Measurements from ENCODE around the gene WNT10A. TPM values are rescaled to one million over a fixed set of nuclear protein-coding genes. Genes with fewer than 3 reads are reported as not detected.

Gene WNT10A
- total RNA-seq, 1 donor from 2014 or later = not detected

DNA sequence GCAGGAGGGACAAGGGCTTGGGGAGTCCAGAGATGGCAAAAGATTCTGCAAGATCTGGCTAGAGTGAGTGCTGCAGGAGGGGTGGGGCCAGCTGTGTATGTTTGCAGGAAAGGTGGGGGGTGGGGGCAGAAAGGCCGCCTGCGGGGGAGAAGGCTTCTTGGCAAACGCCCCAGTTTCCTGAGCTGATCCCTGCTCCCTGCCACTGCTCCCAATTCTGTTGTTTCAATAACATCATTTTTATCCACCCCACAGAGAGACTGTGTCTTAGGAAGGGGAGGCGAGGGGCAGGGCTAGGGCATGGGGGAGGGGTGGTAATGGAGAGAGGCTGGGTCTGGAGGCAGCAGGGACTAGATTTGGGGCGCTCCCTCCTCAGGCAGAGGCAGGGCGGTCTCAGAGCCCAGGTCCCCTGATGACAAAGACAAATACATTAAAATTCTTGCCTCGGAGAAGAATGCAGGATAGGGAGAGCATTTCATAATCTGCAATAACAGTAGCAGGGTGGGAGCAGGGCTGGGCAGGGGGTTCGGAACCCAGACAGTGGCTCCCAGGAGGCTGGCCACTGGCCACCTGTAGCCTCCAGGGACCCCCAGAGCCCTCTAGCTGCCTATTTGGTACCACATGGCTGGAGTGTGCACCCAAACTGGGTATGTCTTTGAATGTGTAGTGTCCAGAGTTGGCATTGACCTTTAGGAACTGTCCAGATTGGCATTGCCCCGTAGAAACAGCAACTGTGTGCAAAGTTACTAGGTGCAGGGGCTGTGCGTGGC is 23.1 kb upstream of the WNT10A start:
- DNase-seq (ENCODE audit: extremely low read depth, low read depth, low spot score) = no peak

DNA sequence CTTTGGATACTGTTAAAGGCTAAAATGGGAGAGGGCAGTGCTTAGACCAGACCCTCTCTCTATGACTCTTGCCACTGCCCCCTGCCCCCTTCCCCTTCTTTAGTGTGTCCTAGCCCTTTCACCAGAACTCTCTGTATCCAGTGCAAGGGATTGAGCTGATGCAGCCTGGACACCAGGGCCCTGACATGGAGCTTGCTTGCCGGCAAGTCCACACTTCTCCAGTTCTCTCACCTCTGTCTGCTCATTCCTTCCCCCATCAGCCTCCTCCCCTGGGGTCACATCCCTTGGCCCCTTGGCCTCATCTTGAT is 22.6 kb upstream of the WNT10A start:
- no peak for DNase-seq (ENCODE audit: extremely low read depth, low read depth, low spot score)

DNA sequence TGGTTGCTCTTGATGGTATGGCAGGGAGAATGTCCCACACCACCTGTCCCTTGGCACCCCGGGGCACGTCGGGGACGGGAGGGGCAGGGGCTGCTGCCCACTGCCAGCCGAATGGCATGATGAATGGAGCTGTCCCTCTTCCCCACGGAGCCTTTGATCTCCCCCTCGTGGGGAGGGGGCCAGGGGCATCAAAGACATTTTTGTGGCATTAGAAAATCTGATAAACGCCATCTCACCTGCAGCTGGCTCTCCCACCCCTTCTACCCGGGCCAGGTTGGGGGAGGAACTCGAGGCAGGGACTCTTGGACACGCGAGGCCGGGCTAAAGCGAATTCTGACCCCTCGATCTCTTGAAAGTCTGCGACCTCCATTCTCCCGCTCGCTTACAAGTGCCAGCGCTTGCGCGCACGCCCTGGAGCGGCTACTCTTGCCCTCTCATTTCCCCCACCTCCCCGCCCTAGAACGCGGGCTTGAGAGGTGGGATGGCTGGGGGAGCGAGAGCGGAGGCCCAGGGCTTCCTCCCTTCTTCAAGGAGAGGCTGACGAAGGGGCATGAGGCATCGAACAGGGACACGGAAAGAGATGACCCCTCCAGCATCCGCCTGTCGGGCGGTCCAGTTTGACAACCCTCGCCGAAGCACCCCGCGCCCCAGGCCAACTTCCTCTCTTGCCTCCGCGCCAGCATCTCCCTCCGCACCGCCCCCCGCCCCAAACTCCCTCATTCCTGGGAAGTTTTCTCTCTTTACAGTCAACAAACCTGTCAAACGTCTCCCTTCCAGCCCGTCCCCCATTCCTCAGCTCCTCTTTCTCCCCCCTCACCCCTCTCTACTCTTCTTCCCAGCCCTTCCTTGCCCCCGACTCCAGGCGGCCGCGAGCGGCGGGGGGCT is 21.7 kb upstream of the WNT10A start:
- DNase-seq (ENCODE audit: extremely low read depth, low read depth, low spot score) = no peak

DNA sequence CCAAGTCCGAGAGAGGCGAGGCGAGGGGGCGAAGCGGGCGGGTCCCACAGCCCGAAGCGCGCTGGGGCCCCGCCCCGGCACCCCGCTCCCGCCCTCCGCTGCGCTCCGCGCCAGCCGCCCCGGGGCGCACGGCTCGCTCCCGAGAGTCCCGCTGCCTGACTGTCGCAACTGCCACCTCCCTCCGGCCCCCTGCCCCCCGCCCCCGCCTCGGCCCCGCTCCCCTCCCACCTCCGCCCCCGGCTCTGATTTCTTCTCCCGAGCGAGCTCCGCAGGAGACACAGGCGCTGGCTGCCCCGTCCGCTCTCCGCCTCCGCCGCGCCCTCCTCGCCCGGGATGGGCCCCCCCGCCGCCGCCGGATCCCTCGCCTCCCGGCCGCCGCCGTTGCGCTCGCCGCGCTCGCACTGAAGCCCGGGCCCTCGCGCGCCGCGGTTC is 21.1 kb upstream of the WNT10A start, which contains the start of gene WNT6:
Gene WNT6, plus strand, starts transcription at position 250 of the 432 bp plus-strand sequence. CDS start 233 bp downstream, outside the sequence.
- DNase-seq (ENCODE audit: extremely low read depth, low read depth, low spot score) = no peak

DNA sequence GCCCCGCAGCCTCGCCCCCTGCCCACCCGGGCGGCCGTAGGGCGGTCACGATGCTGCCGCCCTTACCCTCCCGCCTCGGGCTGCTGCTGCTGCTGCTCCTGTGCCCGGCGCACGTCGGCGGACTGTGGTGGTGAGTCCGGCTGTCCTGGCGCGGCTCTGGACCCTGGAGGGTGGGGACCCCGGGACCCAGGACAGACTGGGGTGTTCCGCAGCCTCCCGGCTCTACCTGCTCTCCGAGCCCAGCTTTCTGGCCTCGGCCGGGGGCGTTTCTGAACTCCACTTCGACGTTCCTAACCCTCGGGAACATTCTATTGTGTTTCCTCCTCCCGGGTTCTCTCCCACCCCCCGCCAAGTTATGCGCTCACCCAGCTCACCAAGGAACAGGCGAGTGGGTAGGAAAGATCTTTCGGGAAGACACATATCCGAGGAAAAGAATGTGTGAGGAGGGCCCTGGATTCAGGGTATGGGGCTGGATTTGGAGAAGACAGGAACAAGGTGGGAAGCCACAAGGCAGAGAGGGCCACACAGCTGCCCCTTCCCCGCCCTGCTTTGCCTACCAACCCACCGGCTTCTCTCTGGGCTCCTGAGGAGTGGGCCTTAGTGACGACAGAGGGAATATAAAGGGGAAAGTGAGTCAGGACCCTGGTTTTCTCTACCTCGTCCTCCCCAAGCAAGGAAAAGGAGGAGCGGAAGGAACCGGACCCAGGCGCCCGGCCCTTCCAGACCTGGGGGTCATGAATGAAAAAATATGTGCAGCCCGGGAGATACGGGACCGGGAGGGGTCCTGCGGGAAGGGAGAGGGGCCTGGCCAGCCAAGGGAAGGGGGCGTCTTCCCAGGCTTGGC is 20.4 kb upstream of the WNT10A start:
- no peak for DNase-seq (ENCODE audit: extremely low read depth, low read depth, low spot score)

DNA sequence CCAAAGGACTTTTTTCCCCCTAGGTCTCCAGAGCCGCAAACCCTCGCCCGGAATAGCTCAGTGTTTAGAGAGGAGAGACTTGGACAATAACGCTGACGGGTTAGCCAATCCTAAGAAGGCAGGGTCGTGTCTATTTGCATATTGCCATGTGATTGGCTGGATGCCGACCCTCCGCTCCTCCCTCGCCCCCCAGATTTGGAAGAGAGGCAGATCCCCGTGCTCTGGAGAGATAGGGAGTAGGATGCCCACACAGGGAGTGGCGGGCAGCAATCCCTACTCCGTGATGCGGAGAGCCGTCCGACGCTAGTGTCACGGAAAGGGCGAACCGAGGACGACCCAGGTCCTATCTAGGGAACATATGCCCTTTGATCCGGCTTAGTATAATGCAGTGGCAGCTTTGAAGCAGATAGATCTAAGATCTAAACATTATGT is 19.7 kb upstream of the WNT10A start:
- no peak for DNase-seq (ENCODE audit: extremely low read depth, low read depth, low spot score)

DNA sequence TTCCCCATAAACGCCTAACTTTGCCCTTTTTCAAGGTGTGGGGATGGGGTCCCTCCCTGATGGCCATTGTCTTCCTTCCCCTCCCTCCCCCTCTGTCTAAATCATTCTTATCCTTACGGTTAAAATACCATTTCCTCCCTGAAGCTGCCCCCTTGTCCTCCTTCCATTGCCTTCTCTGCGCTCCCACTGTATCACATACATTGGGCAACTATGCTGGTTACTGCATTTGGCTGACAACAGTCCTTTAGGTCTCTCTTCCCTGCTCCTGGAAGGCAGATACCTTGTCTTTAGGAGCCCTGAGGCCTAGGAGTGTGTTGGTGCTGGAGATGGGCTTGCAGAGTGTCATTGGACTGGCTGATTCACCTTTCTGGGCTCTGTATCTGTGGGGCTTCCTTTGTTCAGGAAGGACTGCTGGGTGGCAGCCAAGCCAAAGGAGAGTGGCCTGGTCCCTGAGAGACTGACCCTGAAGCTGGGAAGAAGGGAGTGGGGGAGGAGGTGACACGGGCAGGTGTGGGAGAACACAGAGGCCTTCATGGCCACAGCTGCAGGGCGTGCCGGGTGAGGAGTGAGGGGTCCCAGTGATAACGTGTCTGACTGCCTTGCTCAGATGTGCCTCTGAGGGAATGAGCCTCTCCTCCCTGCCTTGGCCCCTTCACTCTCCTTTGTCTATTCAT is 18.9 kb upstream of the WNT10A start:
- no peak for DNase-seq (ENCODE audit: extremely low read depth, low read depth, low spot score)

DNA sequence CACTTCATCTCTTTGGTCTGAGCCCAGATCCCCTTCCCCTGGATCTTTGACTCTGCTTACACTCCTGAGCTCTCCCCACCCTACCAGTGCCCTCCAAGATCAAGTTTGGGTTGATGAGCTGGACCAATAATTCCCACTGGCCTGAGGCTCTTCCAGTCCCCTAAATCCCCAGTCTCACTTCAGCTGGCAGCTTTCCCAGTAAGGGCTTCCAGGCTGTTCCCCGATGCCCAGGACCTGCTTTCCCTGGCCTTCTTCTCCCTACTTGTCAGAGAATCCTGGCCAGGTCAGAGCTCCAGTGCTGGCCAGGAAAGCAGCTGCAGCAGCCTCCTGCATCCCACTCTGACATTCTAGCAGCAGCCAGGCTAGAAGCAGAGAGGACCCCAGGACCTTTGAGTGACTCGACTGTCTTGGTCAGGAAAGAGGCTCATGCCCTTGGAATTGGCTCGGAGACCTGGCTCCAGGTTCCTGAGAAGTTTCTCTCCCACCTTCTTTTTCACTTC is 17.6 kb upstream of the WNT10A start:
- no peak for DNase-seq (ENCODE audit: extremely low read depth, low read depth, low spot score)

DNA sequence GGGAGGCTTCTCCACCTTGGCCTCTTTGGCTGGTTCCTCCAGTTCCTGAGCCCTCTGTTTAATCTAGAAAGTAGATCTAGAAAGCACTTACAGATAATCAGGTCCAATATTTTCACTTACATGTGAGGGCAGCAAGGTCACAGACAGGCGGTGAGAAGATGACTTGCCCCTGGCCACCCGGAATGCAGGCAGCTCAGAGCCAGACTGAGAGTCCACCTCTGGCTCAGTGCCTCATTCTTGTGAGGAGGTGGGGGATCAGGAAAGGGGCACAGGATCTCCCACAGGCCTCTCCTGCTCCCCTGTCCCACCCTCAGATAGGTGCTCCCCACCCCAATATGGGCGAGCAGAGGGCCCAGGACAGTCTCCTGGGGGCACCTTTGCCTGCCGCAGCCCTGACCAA is 15.3 kb upstream of the WNT10A start:
- DNase-seq (ENCODE audit: extremely low read depth, low read depth, low spot score) = no peak

DNA sequence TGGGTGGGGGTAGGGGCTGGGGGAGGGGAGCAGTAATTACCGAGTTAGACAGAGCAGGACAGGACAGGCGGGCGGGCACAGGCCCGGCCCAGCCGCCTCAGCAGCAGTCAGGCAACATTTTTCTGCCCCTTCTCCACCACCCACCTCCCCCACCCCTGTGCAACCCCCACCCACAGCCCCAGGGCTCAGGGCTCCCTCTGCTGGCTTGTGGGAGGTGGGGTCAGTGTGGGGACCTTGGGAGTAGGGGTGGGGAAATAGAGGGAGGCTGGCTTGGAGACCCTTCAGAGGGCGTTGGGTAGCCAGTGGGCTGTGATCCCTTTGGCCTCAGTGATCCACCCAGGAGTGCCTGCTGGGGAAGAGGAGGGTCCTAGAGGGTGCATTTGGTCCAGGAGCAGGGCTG is 14.7 kb upstream of the WNT10A start:
- no peak for DNase-seq (ENCODE audit: extremely low read depth, low read depth, low spot score)

DNA sequence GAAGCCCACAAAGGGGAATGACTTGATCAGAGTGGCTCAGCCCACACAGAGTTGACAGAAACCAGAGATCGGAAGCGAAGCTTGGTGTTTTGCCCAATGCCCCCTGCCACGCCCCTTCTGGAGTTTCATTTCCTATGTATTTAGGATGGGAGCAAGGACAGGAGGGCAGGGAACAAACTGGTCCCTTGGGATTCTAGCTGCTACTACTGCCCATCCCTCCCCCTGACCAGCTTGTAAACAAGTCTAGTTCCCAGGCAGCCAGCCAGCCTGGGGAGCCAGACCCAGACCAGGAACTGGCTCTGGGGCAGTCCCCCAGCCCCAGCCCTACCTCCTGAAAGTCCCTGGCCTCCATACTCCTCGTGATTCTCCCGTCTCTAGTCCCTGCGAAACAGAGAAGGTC is 12.8 kb upstream of the WNT10A start:
- DNase-seq (ENCODE audit: extremely low read depth, low read depth, low spot score) = no peak

DNA sequence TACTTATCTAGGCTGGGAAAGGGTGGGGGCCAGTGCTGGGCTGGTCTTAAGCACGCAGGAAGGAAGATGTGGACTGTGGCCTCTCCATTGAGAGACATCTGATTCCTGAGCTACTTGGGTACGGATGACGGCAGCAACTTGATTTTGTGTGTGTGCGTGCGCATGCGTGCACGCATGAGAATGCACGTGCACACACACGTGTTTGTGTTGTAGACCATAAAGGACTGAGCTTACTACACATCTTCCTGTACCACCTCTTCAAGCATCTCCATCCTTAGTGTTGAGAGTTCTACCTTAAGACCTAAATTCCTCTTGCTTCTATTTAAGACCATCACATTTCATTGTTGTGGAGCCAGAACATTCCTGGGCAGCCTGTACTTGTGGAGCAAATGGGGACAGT is 11.6 kb upstream of the WNT10A start:
- no peak for DNase-seq (ENCODE audit: extremely low read depth, low read depth, low spot score)

DNA sequence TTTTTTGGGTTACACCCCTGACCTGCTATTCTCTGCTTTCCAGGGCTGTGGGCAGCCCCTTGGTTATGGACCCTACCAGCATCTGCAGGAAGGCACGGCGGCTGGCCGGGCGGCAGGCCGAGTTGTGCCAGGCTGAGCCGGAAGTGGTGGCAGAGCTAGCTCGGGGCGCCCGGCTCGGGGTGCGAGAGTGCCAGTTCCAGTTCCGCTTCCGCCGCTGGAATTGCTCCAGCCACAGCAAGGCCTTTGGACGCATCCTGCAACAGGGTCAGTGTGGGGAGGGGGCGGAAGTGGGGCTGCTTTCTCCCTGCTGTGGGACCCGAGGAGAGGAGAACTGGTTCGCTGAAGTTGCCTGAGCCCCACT is 9.7 kb upstream of the WNT10A start:
- DNase-seq (ENCODE audit: extremely low read depth, low read depth, low spot score) = no peak

DNA sequence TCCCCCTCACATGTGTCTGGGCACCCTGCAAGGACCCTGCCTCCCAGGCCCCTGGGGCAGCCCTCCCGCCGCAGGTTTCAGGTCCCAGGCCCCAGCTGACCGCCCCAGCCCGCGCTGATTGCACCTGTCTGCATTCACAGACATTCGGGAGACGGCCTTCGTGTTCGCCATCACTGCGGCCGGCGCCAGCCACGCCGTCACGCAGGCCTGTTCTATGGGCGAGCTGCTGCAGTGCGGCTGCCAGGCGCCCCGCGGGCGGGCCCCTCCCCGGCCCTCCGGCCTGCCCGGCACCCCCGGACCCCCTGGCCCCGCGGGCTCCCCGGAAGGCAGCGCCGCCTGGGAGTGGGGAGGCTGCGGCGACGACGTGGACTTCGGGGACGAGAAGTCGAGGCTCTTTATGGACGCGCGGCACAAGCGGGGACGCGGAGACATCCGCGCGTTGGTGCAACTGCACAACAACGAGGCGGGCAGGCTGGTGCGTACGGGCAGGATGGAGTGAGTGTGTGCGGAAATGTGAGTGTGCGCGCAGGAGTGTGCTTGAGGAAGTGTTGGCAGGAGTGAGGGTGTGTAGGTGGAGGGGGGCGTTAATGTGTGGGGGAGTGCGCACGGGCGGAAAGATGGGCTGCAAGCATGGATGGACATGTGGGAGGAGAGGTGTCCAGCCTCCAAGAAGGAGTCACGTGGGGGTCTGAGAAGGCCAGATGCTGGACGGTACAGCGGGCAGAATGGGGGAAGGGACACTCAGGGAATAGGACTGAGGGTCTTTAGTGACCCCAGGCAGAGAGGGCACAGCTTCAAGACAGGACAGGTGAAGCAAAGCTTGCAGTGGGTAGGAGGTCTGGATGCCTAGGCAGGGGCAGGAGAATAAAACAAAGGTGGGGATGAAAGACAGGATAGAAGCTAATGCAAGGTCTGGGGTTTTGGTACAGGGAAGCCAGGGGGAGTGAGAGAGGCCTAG is 9.0 kb upstream of the WNT10A start:
- no peak for DNase-seq (ENCODE audit: extremely low read depth, low read depth, low spot score)

DNA sequence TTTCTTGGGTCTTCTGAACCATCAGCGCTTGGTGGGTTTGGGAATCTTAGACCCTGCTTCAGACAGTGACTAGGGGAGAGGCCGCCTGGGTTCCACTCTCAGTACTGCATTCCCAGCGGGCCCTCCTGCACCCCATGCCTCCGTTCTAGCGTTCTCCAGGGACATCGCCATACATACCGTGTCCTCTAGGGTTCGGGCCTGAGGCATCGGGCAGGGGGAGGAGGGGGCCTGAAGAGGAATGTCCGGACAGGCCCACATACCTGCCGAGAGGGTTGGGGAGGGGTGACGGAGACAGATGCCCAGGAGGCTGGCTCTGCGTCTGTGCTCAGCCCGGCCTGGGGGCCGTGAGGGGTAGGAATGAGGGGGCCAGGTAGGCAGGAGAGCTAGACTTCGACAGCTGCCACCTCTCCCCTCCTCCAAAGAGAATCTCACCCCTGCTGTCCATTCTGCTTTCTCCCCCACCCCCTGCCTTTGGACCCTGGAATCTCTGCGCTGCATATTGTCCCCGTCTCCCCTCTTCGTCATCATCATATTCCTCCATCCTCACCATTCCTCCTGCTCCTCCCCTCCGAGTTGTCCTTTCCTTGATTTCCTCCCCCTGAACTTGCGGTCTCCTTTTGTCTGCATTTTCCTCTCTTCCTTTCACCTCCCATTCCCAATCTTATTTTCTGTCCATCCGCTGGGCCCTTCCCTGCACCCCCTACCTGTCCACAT is 7.8 kb upstream of the WNT10A start:
- DNase-seq (ENCODE audit: extremely low read depth, low read depth, low spot score) = no peak

DNA sequence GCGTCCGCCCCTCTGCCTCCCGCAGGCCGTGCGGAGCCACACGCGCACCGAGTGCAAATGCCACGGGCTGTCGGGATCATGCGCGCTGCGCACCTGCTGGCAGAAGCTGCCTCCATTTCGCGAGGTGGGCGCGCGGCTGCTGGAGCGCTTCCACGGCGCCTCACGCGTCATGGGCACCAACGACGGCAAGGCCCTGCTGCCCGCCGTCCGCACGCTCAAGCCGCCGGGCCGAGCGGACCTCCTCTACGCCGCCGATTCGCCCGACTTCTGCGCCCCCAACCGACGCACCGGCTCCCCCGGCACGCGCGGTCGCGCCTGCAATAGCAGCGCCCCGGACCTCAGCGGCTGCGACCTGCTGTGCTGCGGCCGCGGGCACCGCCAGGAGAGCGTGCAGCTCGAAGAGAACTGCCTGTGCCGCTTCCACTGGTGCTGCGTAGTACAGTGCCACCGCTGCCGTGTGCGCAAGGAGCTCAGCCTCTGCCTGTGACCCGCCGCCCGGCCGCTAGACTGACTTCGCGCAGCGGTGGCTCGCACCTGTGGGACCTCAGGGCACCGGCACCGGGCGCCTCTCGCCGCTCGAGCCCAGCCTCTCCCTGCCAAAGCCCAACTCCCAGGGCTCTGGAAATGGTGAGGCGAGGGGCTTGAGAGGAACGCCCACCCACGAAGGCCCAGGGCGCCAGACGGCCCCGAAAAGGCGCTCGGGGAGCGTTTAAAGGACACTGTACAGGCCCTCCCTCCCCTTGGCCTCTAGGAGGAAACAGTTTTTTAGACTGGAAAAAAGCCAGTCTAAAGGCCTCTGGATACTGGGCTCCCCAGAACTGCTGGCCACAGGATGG is 7.1 kb upstream of the WNT10A start:
- no peak for DNase-seq (ENCODE audit: extremely low read depth, low read depth, low spot score)

DNA sequence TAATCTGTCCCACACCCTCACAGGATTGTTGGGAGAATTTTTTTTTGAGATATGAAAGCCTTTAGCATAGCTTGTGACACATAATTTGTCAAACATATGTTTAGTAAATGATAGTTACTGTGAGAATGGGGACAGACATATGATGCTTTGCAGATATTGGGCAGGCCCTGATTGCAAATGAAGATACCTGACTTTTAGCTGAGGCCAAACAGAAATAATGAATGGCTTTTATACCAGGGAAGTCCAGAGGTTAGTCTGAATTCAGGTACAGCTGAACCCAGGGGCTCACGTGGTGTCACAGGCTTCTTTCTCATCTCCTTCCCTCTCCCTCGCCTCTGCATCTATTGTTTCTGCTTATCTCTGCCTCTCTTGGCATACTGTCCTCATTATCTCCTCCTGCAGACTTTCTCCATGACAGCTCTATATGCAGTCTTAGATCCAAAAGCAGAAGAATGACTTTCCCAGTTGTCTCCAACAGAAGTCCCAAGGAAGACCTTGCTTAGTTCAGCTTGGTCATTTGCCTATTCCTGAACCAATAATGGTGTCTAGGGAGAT is 4.9 kb upstream of the WNT10A start:
- DNase-seq (ENCODE audit: extremely low read depth, low read depth, low spot score) = no peak
